GM18507 (cell line): ENCODE measurements around the gene AGAP1.

Experiments
- DNase-seq: peaks from one replicate; pipeline ENCODE4 v3.0.0; 2011; ENCODE audit warnings: low read depth; ENCODE audit not compliant: insufficient read length; ENCODE audit errors: extremely low spot score
- FAIRE-seq: peaks from 2 replicates; lab custom pipeline; 2011; peaks lifted over from hg19 to GRCh38; lab: Jason Lieb, UNC

Gene AGAP1

DNA sequence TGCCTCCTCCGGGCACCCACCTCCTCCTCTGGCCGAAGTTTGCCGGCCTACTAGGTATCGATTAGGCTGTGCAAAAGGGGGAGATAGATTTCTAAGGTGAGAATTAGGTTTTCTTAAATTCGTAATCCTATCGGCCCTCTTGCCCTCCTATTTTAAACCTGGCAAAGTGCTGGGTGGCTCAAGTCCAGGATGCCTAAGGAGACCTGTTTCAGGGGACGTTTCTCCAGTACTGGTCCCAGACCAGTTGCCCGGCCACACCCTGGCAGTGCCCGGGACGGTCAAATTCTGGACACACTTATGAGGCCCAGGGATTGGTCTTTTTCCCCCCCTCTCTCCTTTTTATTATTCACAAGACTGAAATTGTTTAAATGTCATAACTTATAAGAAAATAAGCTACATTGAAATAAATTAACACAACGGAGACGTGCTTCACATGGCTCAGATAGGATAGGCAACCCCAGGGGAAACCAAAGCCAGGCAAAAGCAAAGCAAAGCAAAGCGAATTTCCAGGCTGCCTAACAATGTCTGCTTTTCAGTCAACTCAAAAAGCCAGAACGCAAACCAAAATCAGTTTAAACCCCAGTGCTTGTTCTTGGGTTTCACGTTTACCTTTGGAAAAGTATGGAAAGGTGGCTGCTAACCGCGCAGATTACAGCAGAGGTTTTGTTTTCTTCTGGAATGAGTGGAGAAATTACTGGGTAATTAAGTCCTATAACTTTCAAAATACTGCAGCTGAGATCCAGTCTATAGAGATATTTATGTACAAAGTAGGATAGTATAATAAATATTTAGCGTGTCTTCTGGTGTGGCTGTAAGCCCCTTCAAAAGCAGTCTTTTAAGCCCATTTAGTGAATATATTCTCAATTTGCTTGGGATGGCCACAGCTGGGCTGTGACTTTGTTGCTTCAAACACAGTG lies 671.3 kb downstream of the AGAP1 start:
- no peak for FAIRE-seq
- no peak for DNase-seq

DNA sequence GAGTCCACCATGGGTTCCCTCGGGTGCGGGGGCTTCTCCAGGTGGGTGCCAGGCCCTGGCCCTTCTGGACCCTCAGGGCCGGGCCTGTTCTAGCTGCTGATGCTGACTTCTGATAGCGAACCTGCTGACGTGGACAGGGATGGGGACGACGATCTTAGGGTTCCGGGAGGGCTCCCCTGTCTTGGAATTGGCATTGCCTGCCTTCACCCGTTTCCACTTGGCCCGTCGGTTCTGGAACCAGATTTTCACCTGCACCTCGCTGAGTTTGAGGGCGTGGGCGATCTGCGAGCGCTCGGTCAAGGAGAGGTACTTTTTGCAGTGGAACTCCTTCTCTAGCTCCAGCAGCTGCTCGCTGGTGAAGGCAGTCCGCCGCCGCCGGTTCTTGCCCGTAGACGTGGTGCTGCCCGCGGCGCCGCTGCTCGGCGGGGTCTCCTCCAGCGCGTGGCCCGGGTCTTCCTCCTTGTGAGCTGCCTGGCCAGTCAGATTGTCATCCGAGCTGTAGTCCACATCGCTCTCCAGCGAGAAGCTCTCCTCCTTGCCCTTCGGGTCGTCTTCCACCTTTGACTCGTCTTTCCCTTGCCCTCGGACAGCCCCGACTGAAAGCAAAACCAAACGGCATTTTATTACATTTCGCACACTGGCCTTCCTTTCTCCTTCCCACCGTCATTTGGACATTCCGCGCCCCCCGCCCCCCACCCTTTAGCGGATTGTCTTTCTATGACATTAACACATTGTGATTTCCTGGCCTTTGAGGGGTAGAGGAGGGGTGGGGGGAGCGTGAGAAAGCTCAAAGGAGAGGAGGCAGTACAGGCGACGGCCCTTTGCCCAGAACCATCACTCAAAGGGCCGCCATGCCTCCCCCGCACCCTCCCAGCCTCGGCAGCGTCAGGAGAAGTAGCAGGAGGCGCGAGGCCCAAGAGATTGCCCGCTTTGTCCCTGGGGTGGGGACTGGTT lies 672.3 kb downstream of the AGAP1 start:
- FAIRE-seq = no peak

DNA sequence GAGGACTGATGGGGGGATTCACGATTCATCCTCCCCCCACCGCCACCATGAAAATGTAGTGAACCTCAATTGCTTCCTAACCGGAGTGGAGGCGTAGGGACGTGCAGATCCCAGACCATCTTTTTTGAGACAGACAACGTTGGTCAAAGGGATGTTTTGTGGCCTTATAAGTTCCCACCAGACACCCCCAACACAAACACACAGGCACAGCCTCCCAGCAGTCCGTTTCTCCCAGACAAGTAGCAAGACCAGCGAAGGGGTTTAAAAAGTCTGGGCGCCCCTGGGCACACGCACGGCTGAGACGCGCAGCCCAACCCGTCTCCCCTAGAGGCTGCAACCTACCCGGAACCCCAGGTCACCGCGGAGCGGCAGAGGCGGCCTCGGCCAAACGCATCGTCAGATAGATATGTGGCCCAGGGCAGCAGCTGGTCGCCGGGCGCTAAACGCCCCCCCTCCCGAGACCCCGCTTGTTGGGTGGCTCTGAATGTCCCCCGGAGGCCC lies 673.0 kb downstream of the AGAP1 start:
- DNase-seq (no peak), FAIRE-seq (no peak)

More for the DNA sequence above, 672.3 kb downstream of the AGAP1 start:
- DNase-seq = no peak

DNA sequence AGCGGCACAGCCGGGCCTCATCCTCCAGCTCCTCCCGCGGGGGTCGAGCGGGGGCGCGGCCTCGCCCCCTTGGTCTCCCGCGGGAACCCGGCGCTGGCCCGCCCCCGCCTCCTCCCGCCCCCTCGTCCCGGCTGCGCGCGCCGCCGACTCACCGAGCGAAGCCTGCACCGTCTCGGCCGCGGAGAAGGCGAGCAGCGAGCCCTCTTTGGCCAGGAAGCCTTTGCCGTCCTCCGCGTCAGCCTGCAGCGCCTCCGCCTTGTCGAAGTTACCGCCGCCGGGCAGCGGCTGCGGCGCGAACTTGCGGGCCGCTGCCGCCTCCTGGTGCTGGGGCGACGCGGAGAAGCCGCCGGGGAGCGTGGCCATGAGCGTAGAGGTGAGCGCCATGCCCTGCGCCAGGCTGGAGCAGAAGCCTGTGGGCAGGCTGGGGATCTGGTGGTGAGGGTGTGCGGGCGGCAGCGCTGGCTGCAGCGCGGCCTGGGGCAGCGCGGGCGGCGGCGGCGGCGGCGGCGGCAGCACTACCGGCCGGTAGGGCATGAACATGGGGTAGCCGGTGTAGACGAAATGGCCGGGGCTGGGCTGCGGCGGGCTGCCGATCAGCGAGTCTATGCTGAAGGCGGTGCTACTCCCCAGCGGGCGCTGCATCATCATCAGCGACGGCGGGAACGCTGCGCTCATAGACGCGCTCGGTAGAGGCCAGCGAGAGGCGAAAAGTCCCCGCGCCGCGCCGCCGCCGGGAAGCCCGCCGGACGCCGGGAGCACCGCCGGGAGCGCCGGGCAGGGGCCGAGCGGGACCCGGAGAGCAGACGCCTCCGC lies 673.7 kb downstream of the AGAP1 start:
- no peak for FAIRE-seq
- no peak for DNase-seq

DNA sequence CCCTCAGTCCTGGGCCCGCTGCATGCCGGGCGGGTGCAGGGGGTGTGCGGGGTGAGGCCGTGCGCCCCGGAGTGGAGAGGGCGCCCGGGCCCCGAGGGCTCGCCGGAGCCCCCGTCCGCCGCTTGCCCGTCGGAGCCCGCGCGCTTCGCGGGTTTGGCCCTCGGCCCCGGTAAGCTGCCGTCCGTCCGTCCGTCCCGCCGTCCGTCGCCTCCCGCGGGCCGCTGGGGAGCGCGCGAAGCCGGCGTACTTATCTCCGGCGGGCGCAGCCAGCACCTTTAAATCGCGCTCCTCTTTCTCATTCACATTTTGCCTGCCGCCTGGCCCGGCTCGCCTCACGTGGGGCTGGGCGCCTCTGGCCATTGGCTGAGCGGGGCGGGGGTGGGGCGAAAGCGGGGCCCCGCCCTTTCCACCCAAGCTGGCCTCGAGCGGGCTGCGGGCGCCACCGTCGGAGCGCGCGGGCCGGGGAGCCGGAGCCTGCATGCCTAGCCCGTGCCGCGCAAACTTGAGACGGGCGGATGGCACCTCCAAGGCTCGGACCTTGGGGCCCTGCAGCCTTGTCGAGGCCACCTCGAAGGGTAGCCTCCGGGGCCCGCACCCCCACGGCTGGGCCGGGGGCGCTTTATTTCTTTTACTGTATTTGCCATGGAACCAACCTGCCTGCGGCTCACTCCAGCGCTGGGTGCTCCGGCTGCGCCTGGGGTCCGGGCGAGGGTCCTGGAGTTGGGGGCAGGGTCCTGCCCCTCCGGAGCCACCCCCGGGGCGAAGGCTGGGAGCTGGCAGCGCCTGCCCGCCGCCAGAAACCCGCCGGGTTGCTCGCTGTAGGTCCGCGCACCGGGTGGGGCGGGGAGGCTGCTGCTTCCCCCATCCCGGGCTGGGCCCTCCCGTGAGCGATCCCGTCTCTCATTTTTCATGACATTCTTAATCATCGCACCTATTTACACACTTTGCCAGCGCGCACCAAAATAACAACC lies 674.6 kb downstream of the AGAP1 start, which contains the start of gene GBX2:
Gene GBX2 (minus strand): TSS at position 277 of the 971 bp plus-strand sequence. CDS start 415 bp downstream, outside the sequence.
- DNase-seq (no peak), FAIRE-seq (no peak)

DNA sequence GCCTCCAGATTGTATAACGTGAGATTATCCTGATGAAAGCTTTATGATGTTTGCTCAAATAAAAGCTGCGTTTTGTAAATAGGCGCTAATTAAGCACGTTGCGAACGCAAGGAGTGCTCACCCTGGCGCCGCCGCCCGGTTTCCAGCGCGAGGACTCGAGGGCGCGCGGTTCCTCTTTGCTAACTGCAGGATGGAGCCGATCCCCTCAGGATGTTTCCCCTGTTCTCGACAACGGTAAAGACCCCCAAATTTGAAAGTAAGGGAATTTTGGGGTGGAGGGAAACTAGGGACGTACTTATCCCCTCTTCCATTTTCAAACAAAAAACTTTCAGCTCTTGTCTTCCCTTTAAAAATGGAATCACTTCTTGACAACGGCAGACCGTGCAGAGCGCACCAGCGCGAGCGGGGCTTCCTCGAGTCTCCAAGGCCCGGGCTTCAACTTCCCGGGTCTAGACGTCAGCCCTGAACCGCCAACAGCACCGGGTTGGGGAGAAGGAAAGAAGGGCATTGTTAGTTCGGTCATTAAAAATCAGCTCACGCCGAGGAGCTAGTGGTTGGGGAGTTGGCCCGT lies 675.4 kb downstream of the AGAP1 start:
- FAIRE-seq = no peak
- no peak for DNase-seq

DNA sequence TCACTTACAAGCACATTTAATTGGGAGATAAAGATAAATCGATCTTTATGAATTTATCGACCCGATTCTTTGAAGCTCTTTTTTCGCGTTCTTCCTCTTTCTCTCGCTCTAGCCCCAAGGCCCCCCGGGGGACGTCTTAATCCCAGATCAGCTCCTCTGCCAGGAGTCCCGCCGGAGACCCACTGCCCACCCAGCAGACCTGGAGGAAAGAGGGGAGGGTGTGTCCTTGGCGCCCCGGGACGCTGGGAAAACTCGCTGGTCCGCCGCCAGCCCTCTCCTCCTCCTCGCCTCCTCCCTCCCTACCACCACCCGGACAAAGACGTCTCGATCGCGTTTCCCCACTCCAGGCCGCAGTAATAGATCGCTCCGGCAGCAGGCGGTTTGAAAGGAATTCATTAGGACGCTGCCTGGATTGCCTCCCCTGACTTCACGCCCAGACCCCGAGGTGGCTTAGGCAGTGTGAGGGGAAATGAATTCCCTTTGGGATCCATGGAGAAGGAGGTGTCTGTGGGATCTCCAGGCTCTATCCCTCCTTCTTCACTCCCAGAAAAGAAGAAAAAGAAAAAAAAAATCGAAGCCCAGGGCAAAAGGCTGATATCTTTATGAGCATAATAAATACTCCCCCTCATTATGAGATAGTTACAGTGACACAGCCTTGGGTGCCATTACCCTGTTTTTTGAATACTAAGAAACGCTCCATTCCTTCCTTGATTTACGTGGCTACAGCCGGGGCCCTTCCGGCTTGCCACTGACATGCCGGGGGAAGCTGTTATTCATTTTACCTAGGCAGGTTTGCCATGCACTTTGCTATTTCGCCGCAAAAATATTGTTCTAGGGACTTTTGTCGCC lies 676.1 kb downstream of the AGAP1 start:
- DNase-seq = no peak
- no peak for FAIRE-seq

DNA sequence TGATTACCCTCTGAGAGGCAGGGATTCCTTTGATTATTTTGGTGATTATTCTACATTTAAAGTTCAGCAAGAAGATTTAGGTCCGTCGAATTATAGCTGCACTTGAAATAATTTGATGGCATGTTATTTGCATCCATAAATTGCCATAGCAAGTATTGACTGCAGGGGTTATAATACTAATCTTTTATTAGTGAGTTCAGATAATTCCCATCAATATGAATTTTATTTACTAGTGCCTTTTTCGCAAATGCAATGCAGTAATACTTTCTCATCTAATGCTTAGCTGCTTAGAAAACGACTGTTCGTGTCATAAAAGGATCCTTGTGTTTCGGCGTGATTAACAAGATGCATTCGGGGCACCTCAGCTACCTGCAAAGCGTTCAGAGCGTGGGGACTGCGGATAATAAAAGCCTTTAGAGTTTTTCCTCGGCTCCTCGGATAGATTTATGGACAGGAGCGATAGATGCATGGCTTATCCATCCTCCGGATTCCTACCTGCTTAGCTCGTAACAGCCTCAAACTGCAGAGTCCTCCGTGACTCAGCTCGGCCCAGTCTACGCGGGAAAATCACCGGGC lies 676.8 kb downstream of the AGAP1 start:
- no peak for DNase-seq
- FAIRE-seq = no peak

DNA sequence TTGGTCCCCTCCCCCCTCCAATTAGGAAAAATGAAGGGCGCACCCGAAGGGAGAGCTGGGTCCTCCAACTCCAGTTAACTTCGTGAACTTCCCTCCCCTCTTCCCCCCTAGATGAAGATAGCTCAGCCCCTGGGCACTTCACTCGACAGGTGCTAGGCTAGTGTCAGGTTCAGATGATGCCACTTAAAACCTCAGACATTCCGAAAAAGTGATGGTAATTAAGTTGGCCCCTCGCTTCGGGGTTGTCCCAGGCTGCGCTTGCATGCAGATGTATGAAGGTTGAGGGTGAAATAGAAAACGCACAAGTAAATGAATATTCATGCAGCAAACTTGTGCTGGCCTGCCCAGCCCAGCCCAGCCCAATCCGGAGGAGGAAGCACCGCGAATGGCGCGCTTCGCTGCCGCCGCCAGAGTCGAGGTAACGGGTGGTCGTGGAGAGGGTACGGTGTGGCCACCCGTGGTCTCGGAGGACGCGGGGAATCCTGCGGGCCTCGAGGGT lies 677.4 kb downstream of the AGAP1 start:
- no peak for DNase-seq
- FAIRE-seq = no peak

DNA sequence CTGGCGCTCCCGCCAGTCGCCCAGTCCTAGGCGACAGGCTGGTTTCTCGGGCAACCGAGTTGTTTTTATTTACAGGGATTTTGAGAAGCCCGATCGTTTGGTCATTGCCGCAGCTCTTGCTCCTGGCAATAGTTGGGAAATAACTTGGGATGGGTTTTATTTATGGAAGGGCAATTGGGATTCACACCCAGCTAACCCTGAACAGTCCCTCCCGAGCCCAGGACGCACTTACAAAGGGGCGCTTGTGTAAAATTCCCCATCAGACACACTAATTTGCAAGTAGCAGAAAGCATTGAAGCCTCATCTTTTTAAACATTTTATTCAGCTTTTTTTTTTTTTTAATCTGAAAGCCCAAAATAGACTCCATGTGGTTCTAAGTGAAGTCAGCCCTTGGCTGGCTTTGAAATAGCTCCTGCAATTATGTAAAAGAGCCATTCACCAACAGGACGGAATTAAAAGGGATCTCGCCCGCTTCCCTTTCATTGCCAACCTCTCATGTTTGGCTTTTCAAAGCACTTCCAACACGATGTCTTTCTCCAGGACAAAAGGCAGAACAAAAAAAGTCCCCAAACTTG lies 677.9 kb downstream of the AGAP1 start:
- DNase-seq (no peak), FAIRE-seq (no peak)

DNA sequence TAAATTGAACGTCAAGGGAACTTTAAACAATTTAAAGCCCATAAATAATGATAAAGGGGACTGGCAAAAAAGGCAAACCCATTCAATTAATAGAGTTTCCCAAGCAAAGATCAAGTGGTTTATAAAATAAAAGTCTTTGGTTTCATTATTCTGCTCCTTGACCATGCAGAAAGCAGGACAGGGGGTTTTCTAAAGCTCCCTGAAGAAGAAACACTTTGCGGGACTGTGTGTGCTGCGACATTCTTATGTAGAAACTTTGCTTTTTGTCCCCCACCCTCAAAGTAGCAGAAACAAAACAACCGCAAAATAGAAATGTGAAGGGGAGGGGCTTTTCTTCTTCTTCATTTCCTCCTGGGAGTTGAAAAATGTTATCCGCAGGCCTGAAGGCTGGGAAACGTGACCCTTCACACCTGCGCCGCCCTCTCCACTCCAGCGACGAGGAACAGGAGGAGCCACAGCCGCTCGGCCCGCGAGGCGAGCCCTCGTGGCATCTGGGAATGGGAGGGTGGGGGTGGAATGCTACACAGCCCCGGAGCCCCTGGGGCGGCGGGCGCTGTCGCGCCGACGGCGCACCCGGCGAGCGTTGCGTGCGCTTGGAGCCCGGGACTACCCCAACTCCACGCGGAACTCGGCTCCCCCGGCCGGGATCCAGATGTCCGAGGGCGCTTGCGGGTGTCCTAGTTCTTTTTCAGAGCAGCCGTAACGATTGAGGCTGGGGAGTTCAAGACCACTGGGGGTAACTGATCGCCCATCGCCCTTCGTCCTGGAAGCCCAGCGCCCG lies 678.6 kb downstream of the AGAP1 start:
- DNase-seq (no peak), FAIRE-seq (no peak)

DNA sequence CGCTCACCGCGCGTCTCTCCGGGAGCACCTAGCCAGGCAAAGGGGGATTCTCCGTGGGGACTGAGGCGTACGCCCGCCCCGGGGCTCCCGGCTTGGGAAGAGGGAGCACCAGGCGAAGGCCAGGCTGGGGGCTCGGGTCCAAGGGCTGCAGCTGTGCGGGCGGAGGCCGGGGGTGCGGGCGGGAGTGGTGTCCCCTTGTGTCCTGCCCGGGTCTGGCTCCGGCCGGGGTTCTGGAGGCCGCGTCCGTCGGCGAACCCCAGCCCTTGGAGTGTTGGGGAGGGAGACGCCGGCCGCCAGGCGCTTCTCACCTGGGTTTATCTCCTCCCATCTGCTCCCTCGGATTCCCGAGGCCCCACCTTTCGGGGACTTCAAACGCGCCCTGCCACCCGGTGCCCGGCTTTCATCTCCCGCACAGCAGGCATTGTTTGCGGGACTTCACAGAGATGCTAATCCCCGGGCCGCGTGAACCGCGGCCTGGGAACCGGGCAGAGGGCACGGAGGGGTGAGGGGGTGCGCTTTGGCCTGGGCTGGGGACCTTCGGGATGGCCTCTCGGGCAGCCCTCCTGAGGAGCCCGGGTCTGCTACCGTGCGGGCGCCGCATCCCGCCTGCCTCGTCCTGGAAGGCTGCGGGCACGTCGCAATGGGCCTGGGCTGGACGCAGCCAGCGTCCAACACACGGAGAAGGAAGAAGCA lies 679.3 kb downstream of the AGAP1 start:
- FAIRE-seq (no peak), DNase-seq (no peak)

DNA sequence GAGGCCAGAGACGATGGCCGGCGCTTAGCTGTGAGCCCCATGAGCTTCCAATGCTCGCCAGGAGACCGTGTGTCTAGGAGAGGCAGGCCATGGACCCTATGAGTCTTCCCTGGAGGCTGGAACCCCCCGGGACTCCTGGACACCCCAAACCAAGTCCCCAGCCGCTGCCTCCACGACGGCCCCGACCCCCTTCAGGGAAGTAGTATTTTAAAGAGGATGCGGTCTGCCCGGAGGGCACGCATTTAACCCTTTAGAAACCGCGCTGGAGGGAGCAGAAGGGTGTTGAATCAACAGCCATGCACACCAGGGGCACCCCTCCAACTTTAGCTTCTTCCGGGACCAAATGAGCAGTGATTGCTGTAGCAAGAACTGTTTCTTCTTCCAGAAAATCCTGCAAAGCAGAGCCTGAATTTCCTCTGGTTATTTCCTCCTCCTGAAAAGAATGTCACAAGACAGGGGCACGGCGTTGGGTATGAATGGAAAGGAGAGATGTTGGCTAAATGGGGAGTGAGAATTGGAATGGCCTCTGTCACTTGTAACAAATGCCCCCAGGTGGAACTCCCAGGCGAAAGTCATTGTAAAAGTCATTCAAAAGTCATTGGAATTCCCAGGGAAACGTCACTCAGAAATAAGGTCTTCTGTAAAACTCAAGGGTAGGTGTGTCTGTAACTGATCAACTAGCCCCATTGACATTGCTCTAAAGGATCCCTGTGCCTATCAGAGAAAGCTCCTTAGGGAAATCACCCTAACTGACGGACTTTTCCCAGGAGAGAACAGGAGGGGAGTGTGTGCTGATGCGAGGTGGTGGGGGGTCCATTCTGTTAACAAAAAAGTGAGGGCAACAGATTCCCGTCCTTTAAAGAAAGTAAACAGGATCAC lies 680.1 kb downstream of the AGAP1 start:
- FAIRE-seq = no peak
- no peak for DNase-seq

DNA sequence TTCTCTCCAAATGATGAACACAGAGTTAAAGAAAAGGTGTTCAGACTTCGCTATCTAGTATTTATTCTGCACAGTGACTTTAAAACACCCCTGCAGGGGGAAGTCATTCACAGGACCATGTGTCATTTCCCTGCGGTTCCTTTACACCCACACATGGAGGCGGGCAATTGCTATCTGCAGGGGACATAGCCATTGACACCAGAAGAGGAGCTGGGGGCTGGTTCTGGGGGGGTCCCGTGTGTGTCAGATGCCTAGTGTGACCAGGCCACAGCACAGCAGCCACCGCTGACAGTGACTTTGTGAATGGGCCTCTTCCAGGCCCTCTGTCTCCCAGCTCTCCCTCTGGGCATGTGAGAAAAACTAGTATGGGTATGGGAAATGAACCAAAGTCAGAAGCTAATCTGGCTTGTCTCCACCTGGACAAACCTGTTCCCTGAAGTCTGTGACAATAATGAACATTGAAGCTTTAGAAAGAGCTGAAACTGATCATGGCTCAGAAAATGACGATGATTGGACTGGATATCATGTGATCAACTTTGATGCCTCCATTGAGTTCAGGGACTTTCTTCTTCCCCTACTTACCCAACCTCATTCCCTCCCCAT lies 681.8 kb downstream of the AGAP1 start:
- DNase-seq = no peak

More for the DNA sequence above, 681.8 kb downstream of the AGAP1 start:
- FAIRE-seq = no peak
